Measurements from ENCODE around the gene PDE4D.

GRCh38 chr5:59485107-59485506 lies 408.4 kb downstream of the PDE4D start:
- TF ChIP-seq CTCF (conservative IDR thresholded peaks at IDR 0.05; ENCODE audit: low read depth, low read length) (no peak), EZH2 (IDR thresholded peaks at IDR 0.05; ENCODE audit: borderline replicate concordance, low read depth, low read length, poor library complexity, severe bottlenecking) (no peak)
